Activated CD8-positive, alpha-beta memory T cell treated with anti-CD3 and anti-CD28 coated beads, Interleukin-2, amount 50 U/mL, for 1 hour (primary cell): ENCODE measurements around the gene DYNC1I2.
"Not testable (repeated sequence)": the region's sequence is repeated elsewhere in the genome, so short reads cannot be mapped to it uniquely, and the experiment has no call there.

Experiments
- DNase-seq: peaks from one replicate; pipeline ENCODE4 v3.0.0-alpha.2; 2020; ENCODE audit errors: extremely low read depth

DYNC1I2 gene

DNA sequence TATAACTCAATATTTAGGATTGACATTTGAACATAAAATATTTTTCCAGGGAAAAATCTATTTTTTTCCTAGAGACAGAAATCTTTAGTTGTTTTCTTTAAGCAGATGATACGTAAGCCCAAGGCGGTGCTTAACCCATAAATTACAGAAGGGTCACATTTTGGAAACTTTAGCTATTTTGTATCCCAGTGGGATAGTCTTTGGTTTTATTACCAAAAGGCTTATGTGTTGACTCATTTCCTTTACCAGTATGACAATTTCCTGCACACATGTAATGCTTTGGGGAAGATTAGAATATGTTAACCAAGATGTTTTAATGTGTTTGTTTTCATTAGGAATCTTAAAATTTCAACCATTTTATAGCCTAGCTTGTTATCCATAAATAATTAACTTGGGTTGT, 24.8 kb downstream of the DYNC1I2 start:
- no peak for DNase-seq

- no peak for DNase-seq
These were observed 31.5 kb downstream of the DYNC1I2 start for GRCh38 chr2:171718720-171719119.

DNA sequence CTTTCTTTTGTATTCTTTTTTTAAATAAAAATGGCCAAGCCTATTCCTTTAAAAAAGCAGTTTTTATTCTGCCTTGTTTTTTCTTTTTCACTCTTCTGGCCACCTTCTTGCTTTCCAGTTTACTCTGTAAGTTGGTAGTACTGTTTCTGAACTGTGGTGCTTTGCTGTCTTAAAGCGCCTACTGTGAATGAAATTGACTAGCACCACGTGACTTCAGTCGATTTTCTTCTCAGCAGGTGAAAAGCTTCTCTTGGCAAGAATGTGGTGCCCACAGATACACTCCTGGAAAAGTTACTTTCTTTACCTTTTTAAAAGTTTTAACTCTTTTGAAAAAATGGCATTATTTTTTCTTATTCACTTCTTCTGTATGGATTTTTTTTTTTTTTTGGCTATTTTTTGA, 32.4 kb downstream of the DYNC1I2 start:
- no peak for DNase-seq

DNA sequence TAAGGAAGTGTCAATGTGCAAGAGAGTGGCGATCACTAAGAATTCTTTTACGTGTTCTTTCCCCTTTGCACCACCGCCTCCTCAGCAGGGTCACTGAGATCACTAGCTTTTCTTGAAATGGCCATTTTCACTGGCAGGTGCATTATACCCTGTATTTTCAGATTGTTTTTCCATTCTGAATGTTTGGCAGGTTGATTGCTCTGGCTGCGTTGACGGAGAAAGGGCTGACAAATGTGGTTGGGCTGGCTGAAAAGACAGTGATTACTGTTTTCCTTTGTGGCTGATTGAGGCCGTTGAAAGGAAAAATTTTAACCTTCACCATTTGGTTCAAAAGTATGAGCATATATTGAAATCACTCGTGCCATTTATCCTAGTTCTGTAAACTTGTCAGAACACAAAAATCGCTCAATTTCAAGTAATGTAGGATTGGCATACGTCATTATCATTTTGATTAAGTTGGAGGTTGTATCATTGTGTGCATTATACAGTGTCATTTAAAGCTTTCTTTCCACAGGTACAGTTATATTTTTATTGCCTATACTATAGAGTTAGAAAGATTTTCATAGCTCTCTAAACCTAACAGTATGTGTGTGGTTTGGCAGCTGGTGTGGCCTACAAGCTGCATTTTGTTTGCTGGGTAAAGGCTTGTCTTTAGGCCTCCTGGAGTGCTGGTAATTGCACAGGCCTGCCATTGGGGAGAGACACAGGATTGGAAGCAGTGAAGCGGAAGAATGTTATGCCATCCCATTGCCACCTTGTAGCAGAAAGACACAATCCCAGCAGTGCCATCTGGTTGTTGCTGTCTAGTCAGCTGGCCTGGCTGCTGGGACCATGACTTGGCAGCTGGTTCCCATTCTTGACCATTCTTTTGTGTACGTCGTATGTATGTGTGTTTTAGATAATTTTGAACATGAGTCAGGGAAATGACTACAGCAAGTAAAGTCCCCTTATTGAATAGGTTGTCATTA, 36.7 kb downstream of the DYNC1I2 start:
- DNase-seq, result no peak

- no peak for DNase-seq
These were observed 39.7 kb downstream of the DYNC1I2 start for GRCh38 chr2:171726847-171727450.

- DNase-seq, result no peak
These were observed 42.0 kb downstream of the DYNC1I2 start for GRCh38 chr2:171728989-171729951.

GRCh38 chr2:171729952-171730317, 42.7 kb downstream of the DYNC1I2 start:
- no peak for DNase-seq

- DNase-seq, result no peak
These were observed 48.9 kb downstream of the DYNC1I2 start for GRCh38 chr2:171735991-171736710.

DNA sequence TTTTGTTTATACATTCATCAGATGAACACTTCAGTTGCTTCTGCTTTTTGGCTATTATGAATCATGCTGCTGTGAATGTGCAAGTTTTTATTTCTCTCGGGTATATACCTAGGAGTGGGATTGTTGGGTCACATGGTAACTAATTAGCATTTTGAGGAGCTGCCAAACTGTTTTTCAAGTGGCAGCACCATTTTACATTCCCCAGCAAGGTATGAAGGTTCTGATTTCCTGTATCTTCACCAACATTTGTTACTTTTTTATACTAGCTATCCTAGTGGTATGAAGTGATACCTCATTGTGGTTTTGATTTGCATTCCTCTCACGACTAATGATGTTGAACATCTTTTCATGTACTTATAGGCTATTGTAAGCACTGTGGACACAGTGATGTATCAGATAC, 53.9 kb downstream of the DYNC1I2 start:
- DNase-seq, result no peak

- no peak for DNase-seq
These were observed 55.5 kb downstream of the DYNC1I2 start for GRCh38 chr2:171742760-171743159.

DNA sequence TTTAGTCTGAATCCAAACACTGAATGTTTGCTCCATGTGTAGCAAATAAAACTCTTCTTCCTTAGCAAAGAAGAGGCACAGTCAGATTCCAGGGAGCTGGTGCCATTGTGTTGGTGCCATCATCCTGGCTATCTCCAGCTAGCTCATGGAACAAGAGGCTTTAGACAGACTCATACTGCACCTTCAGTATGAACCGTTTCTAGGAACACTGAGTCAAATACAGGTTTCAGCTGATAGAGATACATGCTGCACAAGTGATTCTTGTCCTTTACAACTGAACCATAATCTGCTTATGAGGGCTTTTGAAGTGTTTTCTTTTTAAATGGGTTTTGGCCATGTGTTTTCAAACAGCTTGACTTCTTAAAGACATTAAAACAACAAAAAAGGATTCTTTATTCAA, 57.9 kb downstream of the DYNC1I2 start:
- DNase-seq, result no peak

DNA sequence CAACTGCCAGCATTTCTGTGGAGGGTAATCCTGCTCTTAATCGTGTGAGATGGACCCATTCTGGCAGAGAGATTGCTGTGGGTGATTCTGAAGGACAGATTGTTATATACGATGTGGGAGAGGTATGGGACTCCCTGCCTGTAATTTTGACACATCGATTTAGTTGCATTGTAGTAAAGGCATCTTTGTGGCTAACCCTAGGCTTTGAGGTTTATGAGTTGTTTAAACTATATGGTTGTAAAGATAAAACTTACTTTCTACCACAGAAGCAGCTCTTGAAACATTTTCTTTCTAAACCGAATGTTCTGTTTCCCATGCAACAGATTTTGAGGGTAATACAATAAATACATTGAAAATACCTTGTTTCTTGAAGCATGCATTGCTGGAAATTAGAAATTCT, 58.5 kb downstream of the DYNC1I2 start:
- DNase-seq, result no peak

DNA sequence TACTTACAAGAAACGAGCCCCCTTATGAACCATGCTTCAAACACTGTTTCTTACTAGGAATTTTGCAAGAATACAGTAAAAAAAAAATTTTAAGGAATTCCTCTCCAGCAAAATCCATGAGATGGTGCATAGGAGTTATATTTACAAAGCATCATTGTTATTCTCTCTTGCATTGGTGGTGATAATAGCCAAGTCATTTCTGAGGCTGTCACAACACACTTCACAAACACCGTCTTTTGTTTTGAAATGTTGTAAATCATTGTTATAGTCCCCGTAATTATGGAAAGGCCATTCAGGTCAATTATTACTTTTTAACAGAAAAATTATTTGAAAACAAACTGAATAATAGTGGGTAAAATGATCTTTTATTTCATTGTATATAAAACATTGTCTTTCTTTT, 60.1 kb downstream of the DYNC1I2 start:
- DNase-seq, result no peak

DNA sequence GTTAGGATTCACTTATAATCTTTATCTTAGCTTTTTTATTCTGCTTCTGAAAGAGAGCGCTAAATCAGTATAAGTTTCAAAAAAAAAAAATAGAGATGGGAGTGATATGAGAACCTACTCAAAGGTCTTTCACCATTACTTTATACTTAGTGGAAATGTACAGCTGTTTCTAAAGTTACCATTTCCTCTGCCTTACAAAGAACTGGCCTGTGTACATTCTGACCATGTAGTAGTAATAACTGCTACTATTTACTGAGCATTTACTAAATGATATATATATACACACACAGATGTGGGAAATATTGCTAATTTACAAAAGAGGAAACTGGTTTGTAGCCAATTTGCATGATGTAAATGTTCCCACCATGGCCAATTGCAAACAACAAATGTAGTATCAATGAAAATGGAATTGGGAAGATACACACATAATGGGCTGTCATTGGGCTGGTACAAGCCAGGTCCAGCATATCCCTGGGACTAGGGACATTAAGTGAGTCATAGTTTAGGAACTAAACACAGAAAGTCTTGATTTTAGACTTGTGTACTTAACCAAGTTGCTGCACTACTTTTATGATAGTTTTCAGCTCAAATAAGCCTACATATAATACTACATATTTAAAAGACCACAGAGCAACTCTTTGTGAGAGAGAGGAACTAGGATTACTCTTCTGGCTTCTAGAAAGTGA, 67.1 kb downstream of the DYNC1I2 start:
- no peak for DNase-seq

DNA sequence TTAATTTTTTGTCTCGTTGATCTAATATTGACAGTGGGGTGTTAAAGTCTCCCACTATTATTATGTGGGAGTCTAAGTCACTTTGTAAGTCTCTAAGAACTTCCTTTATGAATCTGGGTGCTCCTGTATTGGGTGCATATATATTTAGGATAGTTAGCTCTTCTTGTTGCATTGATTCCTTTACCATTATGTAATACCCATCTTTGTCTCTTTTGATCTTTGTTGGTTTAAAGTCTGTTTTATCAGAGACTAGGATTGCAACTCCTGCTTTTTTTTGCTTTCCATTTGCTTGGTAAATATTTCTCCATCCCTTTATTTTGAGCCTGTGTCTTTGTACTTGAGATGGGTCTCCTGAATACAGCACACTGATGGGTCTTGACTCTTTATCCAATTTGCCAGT, 71.5 kb downstream of the DYNC1I2 start:
- DNase-seq, result not testable (repeated sequence)

DNA sequence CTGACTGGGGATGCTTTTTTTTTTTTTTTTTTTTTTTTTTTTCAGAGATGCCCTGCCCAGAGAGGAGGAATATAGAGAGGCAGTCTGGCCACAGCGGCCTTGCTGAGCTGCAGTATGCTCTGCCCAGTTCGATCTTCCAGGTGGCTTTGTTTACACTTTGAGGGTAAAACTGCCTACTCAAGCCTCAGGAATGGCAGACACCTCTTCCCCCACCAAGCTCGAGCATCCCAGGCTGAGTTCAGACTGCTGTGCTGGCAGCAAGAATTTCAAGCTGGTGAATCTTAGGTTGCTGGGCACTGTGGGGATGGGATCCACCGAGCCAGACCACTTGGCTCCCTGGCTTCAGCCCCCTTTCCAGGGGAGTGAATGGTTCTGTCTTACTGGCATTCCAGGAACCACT, 73.9 kb downstream of the DYNC1I2 start:
- not testable (repeated sequence) for DNase-seq

- DNase-seq, result no peak
These were observed 75.8 kb downstream of the DYNC1I2 start for GRCh38 chr2:171762879-171763573.

DNA sequence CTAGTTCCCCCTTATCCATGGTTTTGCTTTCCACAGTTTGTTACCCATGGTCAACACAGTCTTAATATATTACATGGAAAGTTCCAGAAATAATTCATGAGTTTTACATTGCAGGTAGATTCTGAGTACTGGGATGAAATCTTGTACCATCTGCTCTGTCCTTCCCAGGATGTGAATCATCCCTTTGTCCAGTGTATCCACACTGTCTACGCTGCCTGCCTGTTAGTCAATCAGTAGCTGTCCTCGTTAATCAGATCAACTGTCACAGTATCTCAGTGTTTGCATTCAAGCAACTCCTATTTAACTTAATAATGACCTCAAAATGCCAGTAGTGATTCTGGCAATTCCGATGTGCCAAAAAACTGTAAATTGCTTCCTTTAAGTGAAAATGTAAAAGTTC, 76.3 kb downstream of the DYNC1I2 start:
- DNase-seq, result no peak

- no peak for DNase-seq
These were observed 84.2 kb downstream of the DYNC1I2 start for GRCh38 chr2:171771463-171771862.

DNA sequence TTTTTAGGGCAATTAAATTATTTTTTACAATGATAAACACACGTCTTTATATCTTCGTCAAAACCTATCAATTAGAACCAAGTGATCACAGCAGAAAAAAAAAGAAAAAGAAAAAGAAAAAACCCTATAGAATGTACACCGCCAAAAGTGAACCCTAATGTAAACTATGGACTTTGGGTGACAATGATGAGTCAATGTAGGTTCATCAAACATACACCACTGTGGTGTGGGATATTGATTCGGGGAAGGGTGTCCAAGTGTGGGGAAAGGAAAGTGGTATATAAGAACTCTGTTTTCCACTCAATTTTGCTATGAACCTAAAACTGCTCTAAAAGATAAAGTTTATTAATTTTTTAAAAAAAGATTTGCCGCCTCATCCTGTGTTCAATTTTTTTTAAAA, 85.1 kb downstream of the DYNC1I2 start:
- DNase-seq, result no peak
